Astrocyte (in vitro differentiated cells and primary cell): ENCODE measurements around the gene MLF2.

Experiments
- CTCF ChIP-seq: IDR thresholded peaks from 2 replicates; pipeline ENCODE4 v1.5.1; 2011; ENCODE audit warnings: low read depth, mild to moderate bottlenecking, inconsistent platforms, low read length, moderate library complexity; ENCODE audit not compliant: insufficient read depth
- EZH2 ChIP-seq: IDR thresholded peaks from 2 replicates; pipeline ENCODE4 v1.6.1; 2012; ENCODE audit warnings: mild to moderate bottlenecking, low read length, inconsistent platforms; ENCODE audit not compliant: insufficient read depth

- no peak for TF ChIP-seq CTCF
- no peak for TF ChIP-seq EZH2
Observed at GRCh38 chr12:6780573-6780972, 27.6 kb upstream of the MLF2 start.
